NCI-H2029 (cell line): Measurements from ENCODE around the gene SFXN5.

ENCODE experiments used
- DNase-seq: peaks from one replicate; lab custom pipeline; 2025; lab: John Stamatoyannopoulos, UW

Gene SFXN5

DNA sequence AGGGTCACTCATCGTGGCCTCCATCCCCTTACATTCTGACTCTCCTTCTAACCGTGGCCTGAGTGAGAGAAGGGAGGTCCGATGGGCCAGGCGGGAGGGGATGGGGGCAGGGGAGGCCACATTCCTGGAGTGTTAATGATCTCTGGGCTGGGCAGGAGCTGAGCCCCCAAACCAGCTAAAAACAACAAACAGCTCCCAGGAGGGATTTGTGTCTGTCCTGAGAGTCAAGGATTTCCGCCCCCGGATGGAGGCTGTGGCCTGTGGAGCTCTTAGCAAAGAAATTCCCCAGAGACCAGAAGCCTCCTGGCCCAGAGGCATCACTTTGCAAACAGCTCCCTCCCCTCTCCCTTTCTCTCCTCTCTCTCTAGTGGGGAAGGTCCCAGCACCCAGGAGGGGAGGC is 130.7 kb downstream of the SFXN5 start:
- no peak for DNase-seq

DNA sequence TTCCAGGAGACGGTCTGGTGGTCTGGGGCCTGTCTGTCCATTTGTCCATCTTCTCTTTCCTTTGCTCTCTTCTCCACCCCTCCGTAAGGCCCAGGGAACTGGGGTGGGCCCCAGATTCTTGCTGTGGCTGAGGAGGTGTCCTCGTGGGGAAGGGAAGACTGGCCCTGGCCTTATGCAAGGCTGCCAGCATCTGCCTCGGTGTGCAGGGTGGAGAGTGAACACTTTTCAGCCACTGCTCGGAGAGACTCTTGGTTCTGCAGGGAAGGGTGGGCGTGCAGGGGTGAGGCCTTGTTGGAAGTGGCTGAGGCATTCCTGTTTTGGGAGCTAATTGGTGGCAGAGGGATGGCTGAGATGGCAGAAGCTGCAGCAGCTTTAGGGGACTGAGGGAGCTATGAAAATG is 131.2 kb downstream of the SFXN5 start:
- DNase-seq, result no peak

DNA sequence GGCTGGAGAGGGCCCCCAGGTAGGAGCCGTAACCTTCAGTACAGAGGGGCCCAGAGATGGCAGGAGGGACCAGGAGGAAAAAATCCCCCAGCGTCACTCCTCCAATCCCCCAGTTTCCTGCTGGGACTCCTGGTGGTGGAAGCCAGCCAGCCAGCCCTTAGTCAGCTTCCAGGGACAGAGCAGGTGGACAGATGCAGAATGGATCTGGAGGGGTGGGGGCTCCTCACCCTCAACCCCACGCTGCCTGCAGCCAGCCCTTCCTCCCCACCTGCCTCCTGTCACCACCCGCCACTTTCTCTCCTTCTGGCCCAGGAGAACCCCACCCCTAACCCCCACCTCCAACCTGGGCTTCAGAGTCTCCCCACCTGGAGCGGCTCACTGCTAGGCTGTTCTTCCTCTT is 133.1 kb downstream of the SFXN5 start:
- DNase-seq, result no peak

DNA sequence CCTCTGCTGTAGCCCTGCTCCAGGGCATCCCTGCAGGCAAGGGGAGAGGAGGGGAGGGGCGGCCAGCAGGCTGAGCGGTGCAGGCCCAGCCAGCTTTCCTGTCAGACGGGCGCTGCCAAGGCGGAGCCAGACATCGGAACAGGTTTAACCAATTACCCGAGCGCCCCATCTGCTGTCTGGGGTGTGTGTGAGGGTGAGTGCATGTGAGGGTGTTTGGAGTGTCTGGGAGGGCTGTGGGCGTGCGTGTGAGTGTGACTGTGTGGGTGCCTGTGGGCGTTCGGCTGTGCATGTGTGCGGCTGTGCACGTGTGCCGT is 134.2 kb downstream of the SFXN5 start:
- no peak for DNase-seq

DNA sequence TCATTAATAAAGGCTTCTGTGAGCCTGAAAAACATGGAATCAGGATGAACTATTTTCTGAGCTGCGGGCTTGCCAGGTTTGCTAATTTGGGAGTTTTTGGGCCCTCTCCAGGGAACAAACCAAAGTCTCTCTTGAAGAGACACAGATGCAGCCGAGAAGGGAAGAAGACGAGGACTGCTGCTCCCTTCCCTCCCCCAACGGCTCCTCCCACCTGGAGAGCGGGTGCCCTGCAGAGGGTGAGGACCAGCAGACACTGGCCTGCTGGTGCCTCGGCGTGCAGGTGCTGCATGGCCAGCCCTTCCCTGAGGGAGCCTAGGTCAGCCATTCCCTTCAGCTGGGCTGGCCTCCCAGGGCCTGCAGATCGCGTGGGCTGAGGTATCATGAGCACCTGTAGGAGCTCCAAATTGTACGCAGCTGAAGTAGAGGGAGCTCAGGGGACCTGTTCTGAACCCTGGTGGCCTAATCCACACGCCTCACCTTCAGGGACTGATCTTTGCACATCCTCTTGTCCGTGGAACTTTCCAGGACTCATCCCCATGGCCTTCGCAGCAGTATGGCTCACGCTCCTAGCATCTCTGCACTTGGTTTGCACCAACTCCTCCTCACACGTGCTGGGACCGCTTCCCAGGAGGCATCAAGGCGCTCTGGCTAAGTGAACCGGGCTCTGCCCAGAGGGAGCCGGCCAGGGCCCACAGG is 134.7 kb downstream of the SFXN5 start:
- no peak for DNase-seq

DNA sequence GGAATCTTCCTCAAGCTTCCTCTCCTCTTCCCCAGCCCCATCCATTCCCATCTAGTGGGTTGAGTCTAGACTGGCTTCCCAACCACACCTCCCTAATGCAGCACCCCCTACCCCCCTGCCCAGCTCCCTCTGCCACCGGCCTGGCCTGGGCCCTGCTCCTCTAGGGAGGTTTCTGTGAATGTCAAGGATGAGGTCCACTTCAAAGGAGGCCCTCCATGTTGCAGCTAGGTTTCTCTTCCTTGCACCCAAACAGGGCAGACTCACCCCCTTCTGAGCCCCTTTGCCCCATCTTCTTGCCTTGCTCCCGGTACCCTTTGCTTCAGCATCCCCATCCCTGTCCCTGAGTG is 135.9 kb downstream of the SFXN5 start:
- DNase-seq, result no peak

DNA sequence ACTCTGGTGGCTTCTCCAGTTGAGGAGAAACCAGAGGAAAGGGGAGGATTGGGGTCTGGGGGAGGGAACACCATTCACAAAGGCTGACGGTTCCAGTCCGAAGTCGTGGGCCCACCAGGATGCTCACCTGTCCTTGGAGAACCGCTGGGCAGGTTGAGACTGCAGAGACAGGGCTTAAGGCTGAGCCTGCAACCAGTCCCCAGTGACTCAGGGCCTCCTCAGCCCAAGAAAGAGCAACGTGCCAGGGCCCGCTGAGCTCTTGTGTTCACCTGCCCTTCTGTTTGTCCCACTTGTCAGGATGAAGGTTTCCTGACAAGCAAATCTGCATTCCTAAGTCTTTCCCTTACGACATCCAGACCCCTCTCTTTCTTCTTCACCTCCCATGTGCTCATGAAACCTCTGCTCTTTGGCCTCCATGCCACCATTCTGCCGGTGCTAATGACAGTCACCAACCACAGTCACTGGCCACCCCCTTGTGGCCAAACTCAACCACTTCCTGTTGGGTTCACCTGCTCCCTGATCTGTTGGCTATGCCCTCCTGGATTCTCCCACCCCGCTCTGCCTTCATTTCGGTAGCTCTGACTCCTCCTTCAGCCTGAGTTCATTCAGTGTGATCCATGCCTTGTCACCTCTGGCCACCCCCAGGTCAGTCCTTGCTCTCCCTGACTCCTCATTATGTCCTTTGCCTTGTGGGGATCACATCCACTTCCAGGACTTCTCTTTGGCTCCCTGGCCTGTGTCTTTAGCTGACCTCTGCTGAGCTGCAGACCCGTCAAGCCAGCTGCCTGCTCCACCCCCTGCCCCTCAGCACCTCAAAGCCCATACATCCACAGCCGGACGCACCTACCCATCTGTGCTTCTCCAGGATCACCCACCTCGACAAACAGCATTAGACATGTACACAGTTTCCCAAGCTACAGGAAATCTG is 136.6 kb downstream of the SFXN5 start:
- DNase-seq, result no peak

DNA sequence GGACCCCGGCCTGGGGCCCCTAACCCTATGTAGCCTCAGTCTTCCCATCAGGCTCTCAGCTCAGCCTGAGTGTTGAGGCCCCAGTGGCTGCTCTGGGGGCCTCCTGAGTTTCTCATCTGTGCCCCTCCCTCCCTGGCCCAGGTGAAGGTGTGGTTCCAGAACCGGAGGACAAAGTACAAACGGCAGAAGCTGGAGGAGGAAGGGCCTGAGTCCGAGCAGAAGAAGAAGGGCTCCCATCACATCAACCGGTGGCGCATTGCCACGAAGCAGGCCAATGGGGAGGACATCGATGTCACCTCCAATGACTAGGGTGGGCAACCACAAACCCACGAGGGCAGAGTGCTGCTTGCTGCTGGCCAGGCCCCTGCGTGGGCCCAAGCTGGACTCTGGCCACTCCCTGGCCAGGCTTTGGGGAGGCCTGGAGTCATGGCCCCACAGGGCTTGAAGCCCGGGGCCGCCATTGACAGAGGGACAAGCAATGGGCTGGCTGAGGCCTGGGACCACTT is 137.8 kb downstream of the SFXN5 start:
- DNase-seq, result no peak

DNA sequence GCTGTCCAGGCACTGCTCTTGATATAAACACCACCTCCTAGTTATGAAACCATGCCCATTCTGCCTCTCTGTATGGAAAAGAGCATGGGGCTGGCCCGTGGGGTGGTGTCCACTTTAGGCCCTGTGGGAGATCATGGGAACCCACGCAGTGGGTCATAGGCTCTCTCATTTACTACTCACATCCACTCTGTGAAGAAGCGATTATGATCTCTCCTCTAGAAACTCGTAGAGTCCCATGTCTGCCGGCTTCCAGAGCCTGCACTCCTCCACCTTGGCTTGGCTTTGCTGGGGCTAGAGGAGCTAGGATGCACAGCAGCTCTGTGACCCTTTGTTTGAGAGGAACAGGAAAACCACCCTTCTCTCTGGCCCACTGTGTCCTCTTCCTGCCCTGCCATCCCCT is 138.3 kb downstream of the SFXN5 start:
- DNase-seq, result no peak

DNA sequence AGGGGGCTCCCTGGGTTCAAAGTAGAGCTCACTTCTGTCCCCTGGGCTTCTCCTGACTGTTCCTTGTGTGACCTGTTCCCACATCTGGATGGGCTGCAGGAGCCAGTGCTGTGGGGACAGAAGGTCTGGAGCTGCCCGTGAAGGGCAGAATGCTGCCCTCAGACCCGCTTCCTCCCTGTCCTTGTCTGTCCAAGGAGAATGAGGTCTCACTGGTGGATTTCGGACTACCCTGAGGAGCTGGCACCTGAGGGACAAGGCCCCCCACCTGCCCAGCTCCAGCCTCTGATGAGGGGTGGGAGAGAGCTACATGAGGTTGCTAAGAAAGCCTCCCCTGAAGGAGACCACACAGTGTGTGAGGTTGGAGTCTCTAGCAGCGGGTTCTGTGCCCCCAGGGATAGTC is 138.7 kb downstream of the SFXN5 start:
- DNase-seq, result no peak

DNA sequence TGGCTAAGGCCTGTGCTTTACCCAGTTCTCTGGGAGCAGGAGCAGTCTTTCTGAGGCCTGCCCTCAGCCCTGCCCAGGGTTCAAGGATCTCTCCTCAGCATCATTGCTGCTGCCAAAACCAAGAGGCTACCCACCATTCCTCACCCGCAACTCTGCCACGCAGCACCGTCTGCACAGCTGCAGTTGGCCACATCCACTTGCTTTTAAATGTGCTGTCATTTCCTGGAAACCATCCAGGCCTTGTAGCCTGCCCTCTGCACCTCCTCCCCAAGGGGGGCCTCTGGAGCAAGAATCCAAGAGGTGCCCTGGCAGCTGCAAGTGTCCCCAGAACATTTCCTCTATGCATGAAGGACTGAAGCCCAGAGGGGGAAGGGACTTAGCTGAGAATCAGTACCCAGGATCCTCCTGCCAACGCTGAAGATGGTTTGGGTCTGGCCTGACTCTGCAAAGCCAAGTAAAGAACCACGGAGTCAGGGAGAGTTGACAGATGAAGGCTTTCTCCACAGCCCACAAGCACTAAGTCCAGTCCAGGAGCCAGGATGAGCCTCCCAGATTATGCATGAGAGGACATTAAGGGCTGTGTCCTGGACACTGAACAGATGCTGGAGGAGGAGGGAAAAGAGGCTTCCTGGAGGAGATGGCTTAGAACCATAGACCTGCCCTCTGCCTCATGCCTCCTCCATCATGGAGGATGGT is 139.3 kb downstream of the SFXN5 start:
- DNase-seq, result no peak

DNA sequence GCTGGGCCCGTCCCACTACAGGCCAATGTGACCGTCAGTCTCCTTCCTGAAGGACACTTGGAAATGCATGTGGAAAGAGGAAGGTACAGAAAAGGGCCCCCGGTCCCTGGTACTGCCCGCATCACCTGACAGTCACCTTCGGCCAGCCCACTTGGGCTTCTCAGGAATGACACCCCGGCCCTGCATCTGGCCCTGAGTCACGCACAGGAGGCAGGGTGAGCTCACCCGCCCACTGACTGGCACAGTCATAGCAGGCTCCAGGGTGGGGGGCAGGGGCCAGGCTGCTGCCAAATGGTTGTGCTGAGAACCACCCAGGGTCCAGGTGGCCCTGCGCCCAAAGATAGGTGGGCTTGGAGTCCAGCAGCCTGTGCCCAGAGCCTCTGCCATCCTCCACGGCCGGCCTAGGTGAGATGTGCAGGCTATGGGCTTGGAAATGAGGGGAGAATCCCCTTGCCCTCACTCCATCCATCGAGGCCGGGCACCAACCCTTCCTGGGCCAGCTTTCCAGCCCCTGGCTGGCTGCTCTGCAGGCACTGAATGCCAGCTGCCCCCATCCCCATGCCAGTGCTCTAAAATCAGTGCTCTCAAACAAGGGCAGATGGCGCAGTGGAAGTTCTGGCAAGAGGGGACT is 140.1 kb downstream of the SFXN5 start:
- DNase-seq, result no peak

DNA sequence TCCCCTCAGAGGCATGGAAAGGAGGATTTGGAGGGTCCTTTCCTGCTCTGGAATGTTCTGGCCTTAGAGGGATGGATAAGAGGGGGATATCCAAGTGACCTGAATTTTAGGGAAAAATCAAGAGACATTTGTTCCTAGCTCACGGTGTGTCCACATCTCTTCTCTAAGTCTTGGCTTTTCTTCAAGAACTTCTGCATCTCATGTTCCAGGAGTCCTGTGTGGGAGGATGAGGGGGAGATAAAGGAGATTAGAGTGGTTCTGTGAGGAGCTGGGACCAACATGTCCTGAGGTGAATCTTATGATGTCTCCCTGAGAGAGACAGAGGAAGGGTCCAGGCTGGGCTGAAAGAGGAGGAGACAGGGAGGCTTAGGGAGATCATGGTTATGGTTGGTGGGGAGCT is 142.5 kb downstream of the SFXN5 start:
- DNase-seq, result no peak

DNA sequence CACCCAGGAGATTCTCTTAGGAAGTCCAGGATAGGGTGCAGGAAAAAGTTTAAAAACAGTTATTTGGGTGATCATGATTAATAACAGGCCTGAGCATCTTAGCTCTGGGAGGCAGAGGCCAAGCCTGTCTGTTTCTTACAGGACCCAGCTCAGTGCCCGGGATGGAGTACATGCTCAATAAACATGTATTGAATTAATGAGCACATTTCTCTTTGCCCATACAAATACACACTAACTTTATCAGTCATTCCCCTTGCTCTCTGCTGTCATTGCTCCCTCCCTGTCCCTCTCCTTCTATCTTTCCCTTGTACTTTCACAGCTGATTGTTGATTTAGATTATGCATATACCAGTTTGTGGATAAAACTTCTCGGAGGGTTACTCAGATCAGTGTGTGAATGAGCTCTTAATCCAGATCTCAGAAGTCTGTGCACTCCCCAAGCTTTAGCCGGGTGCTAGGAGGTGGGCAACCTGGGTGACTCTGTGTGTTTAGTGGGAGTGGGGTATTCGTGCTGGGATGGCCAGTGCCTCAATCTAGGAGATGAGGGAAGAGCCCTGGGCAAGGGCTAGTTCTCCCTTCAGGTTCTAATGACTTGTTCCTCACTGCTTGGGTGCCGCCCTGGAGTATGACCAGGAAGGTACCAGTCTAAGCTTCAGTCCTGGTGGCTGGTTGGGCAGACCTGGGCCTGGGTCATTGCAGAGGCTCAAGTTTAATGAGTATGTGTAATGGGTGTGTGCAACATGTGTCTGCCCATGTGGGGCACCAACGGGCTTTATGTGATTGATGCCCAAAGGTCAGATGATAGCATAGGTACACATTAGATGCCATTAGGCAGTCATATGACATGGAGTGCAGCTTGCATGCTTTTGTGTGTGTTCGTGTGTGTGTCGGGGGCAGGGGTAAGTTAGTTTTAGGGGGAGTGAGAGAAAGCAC is 143.6 kb downstream of the SFXN5 start:
- no peak for DNase-seq

DNA sequence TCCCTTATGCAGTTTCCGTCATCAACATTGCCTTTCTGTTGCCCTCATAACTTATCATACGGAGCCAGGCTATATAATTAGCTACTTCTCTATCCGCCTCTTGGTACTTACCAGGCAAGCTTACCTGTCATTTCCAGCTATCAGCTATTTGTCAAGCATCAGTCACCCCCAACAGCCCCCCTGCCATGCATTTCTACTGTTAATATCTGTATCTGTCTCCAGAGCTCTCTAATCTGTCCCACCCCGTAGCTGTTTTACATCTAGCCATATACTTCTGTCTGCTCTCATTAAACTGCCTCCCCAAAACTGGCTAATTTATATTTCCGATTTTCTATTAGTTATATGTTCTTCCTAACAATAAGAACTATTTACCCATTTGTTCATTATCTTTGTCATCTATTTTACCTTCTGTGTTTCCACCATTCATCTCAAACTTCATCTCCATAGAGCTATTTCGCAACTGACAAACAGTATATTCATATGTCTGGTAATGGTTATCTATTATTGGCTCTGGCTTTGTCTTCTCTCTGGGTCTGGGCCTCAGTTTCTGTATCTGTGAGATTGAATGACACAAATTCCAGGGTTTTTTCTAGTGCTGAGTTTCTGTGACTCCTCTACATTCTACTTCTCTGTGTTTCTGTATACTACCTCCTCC is 144.6 kb downstream of the SFXN5 start:
- DNase-seq, result no peak

DNA sequence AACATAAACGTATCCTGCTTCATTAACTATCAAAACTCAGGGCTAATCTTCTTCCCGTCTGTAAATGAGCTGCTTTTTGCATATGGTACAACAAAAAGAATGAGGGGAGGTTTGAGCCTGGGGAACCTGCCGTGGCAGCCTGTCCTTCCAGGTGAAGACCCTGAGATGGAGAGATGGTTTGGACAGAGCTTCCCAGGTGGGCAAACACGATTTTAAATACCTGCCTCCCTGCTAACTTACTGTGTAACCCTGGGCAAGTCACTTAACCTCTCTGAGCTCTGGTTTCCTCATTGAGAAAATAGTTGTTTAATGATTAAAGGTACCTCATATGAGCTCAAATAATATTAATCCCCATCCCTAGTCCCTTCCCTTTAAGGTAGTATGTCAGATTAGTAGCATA is 145.1 kb downstream of the SFXN5 start:
- no peak for DNase-seq

DNA sequence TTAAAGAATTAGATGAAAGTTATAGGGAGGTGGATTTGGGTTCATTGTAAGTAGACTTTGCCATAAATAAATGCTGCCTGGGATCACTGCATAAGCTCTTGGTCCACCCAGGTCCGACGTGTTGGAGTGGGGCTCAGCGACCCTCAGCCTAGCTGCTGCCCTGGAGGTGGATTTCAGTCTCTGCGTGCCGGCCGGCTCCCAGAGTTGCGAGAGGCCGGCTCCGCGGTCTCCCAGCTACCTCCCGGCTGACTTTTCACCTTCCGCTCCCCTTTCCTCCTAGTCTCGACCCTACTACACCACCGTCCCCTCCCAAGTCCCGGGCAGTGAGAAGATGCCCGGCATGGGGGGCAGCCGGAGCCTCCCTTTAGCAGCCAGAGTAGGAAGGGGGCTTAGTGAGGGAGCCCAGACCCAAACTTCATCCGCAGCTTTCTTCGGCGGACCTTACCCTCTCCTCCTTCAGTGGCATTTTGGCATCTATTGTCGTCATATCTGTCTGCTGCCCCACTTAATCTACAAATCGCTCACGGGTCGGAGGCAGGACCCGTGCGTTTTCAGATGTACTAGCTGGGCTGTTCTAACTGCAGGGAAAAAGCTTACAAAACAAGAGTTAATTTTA is 146.1 kb downstream of the SFXN5 start:
- no peak for DNase-seq

DNA sequence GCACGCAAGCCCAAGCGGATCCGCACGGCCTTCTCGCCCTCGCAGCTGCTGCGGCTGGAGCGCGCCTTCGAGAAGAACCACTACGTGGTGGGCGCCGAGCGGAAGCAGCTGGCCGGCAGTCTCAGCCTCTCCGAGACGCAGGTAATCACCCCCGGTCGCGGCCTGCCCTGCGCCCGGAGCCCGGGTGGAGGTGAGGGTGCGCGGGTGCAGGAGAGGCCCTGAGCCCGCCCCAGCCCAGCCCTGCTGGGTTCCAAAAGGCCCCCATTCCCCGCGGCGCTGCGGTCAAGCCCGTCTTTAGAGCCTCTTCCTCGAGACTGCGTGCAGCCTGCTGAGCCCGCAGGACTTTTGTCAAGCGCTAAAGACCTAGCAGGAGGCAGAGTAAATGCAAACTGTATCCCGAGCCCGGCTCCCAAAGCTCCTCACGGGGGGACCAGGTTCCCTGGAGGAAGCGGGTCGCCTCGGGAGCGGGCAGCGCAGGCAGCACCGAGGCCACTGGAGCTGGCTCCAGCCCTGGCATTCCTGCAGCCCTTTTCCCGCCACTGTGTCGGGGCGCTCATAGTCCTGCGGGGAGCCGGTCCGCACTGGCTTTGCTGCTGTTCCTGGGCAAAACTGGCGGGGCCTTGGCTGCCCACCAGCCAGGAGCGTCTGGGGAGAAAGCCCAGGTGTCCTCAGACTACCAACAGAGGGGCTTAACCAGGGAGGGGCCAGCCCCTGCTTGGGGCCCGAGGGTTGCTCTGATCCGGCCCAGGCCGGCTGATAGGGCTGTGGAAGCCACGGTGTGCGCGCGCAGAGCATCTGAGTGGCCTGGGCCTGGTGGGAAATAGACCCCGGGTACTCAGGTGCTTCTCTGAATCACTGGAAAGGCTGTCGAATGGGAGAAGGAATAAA is 146.9 kb downstream of the SFXN5 start:
- no peak for DNase-seq

DNA sequence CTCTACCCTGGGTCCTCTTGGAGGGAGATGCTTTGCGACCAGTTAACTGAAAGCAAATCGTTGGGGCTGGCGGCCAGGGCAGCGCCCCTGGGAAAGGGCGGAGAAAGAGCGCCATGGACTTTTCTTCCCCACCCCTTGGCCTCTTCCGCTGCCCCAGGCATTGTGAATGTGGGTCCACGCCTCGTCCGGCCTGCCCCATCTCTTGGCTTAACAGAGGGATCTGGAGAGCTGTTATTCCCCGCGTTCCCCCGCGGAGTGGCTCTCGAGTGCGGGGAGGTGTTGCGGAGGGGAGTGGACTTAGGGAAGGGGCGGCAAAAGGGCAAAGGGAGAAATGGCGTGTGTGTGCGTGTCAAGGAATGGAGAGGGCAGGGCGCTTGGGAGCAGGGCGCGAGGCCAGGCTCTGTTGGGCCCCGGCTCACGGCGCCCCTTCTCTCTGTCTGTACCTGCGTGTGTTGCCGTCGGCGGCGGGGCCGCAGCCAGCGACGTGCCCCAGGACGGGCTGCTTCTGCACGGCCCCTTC is 147.6 kb downstream of the SFXN5 start:
- no peak for DNase-seq
